ENCODE measurements around the gene BAIAP2L2.

The BAIAP2L2 gene

DNA sequence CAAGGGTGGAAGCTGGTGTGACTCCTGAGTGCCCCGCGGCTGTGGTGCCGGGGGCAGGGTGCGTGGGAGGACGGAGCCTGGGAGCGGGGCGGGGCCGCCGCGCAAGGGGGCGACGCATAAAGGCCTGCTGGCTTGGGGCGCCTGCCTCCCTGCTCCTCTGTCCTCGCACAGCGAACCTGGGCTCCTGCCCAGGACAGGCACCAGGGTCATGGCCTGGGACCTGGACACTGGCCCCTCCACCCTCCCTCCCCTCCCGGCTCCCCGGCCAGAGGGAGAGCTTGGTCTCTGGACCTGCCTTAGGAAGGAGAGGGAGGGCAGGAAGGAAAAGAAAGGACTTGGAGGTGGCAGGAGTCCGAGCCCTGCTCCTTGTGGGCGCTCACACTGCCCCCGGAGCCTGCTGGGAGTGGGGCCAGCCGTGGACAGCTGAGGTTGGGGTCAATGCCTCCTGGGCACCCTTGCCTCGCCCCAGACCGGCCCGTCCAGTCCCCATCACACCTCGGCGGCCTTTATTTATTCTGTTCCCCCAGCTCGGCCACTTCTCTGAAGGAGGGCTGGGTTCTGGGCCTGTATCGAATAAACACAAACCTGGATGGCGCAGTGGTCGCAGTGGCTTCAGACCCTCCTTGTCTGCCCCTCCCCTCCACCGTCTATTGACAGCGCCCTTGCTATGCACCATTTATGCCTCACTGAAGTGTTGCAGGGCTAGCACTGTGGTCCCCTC, 35.2 kb downstream of the BAIAP2L2 start:
- no peak overlapping the region for H3K4me3 ChIP-seq (ENCODE audit: low read length)
- TF ChIP-seq, protein P1, sequence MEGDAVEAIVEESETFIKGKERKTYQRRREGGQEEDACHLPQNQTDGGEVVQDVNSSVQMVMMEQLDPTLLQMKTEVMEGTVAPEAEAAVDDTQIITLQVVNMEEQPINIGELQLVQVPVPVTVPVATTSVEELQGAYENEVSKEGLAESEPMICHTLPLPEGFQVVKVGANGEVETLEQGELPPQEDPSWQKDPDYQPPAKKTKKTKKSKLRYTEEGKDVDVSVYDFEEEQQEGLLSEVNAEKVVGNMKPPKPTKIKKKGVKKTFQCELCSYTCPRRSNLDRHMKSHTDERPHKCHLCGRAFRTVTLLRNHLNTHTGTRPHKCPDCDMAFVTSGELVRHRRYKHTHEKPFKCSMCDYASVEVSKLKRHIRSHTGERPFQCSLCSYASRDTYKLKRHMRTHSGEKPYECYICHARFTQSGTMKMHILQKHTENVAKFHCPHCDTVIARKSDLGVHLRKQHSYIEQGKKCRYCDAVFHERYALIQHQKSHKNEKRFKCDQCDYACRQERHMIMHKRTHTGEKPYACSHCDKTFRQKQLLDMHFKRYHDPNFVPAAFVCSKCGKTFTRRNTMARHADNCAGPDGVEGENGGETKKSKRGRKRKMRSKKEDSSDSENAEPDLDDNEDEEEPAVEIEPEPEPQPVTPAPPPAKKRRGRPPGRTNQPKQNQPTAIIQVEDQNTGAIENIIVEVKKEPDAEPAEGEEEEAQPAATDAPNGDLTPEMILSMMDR (IDR thresholded peaks at IDR 0.05; ENCODE audit: insufficient read depth, low read depth, low read length, missing control alignments) = no peak
- no peak for DNase-seq (ENCODE audit: low read depth)

DNA sequence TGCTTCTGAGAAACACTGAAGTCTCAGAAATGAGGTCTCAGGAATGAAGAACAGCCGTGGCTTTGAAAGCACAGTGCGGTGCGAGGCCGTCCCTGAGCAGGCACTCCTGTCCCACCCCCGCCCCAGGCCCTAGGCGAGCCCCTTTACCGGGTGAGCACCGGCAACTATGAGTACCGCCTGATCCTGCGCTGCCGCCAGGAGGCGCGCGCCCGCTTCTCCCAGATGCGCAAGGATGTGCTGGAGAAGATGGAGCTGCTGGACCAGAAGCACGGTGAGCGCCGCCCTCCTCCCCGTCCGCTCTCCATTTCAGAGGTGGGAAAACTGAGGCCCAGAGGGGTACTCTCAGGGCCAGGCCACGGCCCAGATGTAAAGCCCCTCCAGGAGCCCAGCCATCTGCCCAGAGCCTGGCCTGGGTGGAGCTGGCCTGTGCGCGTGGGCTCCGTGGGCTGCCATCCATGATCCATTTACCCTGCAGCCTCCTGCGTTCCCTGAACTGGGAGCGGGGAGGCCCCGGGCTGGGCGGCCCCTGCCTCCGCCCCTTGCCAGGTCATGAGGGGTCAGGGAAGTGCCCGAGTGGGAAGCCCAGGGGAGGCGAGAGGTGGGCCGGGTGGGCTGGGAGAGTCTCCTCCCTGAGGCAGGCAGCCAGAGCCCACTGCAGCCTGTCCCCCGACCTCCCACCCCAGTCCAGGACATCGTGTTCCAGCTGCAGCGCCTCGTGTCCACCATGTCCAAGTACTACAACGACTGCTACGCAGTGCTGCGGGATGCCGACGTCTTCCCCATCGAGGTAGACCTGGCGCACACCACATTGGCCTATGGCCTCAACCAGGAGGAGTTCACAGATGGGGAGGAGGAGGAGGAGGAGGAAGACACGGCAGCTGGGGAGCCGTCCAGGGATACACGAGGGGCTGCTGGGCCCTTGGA, 36.0 kb downstream of the BAIAP2L2 start:
- DNase-seq (ENCODE audit: low read depth) = peak; percentile 41

DNA sequence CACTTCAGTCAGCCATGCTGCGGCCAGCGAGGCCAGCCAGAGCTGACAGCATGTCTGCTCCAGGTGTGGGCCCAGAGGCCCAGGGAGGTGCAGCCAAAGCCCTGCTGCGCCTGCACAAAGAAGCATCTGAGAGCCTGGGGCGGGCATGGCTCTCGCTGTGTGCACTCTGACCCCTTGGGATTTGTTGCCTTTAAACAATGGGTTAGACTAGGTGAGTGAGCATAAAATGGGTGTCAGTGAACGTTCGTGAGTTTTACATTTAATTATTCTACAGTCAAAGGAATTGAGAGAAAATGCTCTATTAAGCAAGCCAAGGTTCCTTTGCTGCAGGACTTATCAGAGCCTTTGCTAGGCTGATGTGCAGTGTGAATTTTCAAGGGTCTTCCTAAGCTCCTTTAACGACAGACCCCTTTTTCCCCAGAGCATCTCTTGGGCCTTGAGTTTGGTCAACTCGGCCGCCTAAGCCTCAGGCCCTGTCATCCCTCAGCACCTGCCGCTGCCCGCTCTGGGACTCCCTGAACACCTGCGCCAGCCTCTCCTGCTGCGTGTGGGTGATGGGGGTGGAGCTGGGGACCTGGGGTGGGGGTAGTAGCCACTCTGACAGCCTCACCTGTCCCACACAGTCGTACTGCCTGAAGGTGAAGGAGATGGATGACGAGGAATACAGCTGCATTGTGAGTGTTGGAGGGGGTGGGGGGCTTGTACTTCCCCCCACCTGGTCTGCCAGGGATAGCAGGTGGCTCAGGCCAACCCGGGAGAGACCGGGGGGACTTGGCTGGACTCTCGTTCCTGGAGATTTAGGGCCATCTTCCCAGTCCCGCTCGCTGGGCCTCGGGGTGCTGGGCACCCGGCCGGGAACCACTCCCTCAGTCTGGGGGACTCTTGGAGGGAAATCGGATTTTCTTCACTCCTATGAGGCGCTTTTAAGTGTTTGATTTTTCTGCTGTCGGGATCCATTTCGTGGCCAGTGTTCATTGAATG, 37.0 kb downstream of the BAIAP2L2 start:
- no peak overlapping the region for H3K4me3 ChIP-seq (ENCODE audit: low read length)
- TF ChIP-seq, protein P1 (IDR thresholded peaks at IDR 0.05; ENCODE audit: insufficient read depth, low read depth, low read length, missing control alignments) = no peak
- DNase-seq (ENCODE audit: low read depth) = no peak

More for the DNA sequence above, 36.0 kb downstream of the BAIAP2L2 start:
- no peak overlapping the region for H3K4me3 ChIP-seq (ENCODE audit: low read length)
- TF ChIP-seq, protein P1 (IDR thresholded peaks at IDR 0.05; ENCODE audit: insufficient read depth, low read depth, low read length, missing control alignments) = peak; percentile 57

DNA sequence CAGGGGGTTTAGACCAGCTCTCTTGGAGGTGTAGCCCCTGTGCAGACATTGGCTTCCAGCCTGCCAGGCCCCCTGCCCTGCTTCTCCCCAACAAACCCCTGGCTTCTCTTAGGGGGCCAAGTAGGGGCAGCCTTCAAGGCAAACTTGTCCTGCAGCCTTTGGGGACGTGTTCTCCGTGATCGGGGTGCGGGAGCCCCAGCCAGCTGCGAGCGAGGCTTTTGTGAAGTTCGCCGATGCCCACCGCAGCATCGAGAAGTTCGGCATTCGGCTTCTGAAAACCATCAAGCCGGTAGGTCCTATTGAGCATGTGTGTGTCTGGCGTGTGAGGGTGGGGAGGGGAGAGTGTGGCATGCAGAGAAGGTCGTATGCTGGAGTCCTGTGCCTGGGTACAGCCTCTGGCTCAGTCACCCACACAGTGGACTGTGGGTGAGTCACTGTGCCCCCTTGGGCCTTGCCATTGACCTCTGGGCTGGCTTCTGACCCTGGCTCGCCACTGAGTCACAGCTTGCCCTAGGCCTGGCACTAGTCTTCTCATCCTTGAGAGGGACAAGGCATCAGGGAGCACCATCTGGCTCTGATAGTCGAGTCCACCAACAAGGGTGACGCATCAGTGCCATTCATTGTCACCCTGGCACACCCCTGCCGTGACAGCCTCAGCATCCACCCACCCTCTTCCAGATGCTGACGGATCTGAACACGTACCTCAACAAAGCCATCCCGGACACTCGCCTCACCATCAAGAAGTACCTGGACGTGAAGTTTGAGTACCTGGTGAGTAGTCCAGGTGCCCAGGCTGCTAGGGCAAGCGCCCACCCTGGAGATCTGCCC, 37.9 kb downstream of the BAIAP2L2 start:
- no peak for DNase-seq (ENCODE audit: low read depth)
- no peak overlapping the region for H3K4me3 ChIP-seq (ENCODE audit: low read length)
- TF ChIP-seq, protein P1 (IDR thresholded peaks at IDR 0.05; ENCODE audit: insufficient read depth, low read depth, low read length, missing control alignments) = no peak

DNA sequence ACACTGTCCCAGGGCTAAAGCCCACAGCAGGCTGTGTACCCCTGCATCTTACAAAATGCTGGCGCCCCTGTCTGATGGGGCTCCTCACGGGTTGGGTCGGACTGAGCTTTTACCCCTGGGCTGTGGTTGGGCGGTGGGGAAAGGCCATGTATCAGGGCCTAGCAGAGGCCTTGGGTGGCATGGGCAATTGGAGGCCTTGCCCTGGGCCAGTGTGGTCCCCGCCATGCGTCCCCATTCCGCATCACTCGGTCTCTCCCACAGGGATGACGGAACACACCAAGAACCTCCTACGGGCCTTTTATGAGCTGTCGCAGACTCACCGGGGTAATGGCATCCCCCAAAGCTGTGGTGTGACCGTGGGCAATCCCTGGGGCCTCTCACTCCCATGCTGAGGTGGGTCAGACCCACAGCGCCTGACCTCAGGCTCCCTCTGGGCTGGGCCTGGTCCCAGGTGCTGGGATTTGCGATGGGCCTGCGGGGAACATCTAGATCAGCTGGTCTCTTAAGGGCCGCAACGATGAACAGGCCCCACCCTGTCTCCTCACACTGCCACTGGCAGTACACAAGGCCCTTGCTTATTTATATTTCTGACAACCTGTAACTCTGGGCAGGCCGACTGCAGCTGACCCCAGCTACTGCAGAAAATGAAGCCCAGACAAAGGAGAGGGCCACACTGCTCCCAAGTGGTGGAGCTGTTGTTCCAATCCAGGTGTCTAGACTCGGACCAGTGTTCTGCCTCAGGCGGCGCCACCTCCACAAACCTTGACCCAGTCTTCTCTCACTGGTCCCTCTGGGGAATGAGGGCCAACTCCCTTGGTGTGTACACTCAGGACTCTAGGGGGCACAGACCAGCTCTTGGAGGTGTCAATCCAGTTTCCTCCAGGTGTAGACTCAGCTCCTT, 38.8 kb downstream of the BAIAP2L2 start:
- H3K4me3 ChIP-seq (ENCODE audit: low read length) = no peak overlapping the region
- no peak for DNase-seq (ENCODE audit: low read depth)
- TF ChIP-seq, protein P1 (IDR thresholded peaks at IDR 0.05; ENCODE audit: insufficient read depth, low read depth, low read length, missing control alignments) = no peak
